Neuronal stem cell (in vitro differentiated cells): ENCODE data around the gene TADA1.
"Not testable (repeated sequence)": the region's sequence is repeated elsewhere in the genome, so short reads cannot be mapped to it uniquely, and the experiment has no call there.

Experiments used
- DNase-seq: peaks from one replicate; pipeline ENCODE4 v3.0.0-alpha.2; 2013; ENCODE audit warnings: low spot score
- H2AFZ ChIP-seq: one replicate; pipeline ENCODE4 v1.6.1; 2013; ENCODE audit warnings: mild to moderate bottlenecking, low read length, inconsistent platforms
- H2AK5ac ChIP-seq: 2 replicates; pipeline ENCODE4 v1.6.1; 2013; ENCODE audit warnings: low read depth, mild to moderate bottlenecking, inconsistent platforms, low read length, moderate library complexity, mixed read lengths
- H2BK120ac ChIP-seq: 2 replicates; pipeline ENCODE4 v1.6.1; 2013; ENCODE audit warnings: low read depth, mild to moderate bottlenecking, inconsistent platforms, low read length, moderate library complexity, mixed read lengths
- H2BK12ac ChIP-seq: one replicate; pipeline ENCODE4 v1.6.1; 2013; ENCODE audit warnings: low read length, inconsistent platforms
- H2BK15ac ChIP-seq: 2 replicates; pipeline ENCODE4 v1.6.1; 2013; ENCODE audit warnings: mild to moderate bottlenecking, low read length, inconsistent platforms, mixed read lengths
- H2BK5ac ChIP-seq: one replicate; pipeline ENCODE4 v1.6.1; 2013; ENCODE audit warnings: inconsistent platforms, mild to moderate bottlenecking, low read length, moderate library complexity
- H3K14ac ChIP-seq: one replicate; pipeline ENCODE4 v1.6.1; 2013; ENCODE audit warnings: low read length, inconsistent platforms
- H3K18ac ChIP-seq: 2 replicates; pipeline ENCODE4 v1.6.1; 2013; ENCODE audit warnings: low read length, inconsistent platforms
- H3K23ac ChIP-seq: 2 replicates; pipeline ENCODE4 v1.6.1; 2013; ENCODE audit warnings: low read depth, mild to moderate bottlenecking, mixed read lengths, low read length, inconsistent platforms; ENCODE audit not compliant: poor library complexity
- H3K27ac ChIP-seq: replicated peaks from 3 replicates; pipeline ENCODE4 v1.5.1; 2013; ENCODE audit warnings: low read length, inconsistent platforms
- H3K27me3 ChIP-seq, 3 experiments: 2 replicates each; pipeline ENCODE4 v1.6.1; 2013; ENCODE audit warnings: low read length in 3 of 3, mild to moderate bottlenecking in 2 of 3, inconsistent platforms in 1 of 3, low read depth in 1 of 3, mixed read lengths in 1 of 3, moderate library complexity in 1 of 3; ENCODE audit not compliant: control insufficient read depth in 3 of 3, insufficient read depth in 3 of 3
- H3K36me3 ChIP-seq, 2 donors: replicated peaks in 1 of 2; 2 replicates each; pipeline ENCODE4 v1.6.1; 2013; ENCODE audit warnings: low read length in 2 of 2; ENCODE audit not compliant: control insufficient read depth in 2 of 2, insufficient read depth in 2 of 2
- H3K4ac ChIP-seq: 2 replicates; pipeline ENCODE4 v1.6.1; 2013; ENCODE audit warnings: inconsistent platforms, mild to moderate bottlenecking, low read length, moderate library complexity
- H3K4me1 ChIP-seq, 2 donors: 1 replicate in 1 of 2; 2 replicates in 1 of 2; pipeline ENCODE4 v1.6.1; 2013; ENCODE audit warnings: low read length in 2 of 2, low read depth in 1 of 2; ENCODE audit not compliant: control insufficient read depth in 2 of 2, insufficient read depth in 1 of 2
- H3K4me2 ChIP-seq: one replicate; pipeline ENCODE4 v1.6.1; 2013; ENCODE audit warnings: mild to moderate bottlenecking, low read length, inconsistent platforms; ENCODE audit not compliant: insufficient read depth, poor library complexity, severe bottlenecking
- H3K4me3 ChIP-seq, 2 donors: 2 replicates each; pipeline ENCODE4 v1.5.1; 2013; ENCODE audit warnings: low read length in 2 of 2, mild to moderate bottlenecking in 2 of 2, inconsistent platforms in 1 of 2, moderate library complexity in 1 of 2
- H3K79me1 ChIP-seq: one replicate; pipeline ENCODE4 v1.6.1; 2013; ENCODE audit warnings: low read depth, mild to moderate bottlenecking, inconsistent platforms, low read length, moderate library complexity
- H3K9ac ChIP-seq: one replicate; pipeline ENCODE4 v1.6.1; 2013; ENCODE audit warnings: mild to moderate bottlenecking, low read depth, low read length, inconsistent platforms; ENCODE audit not compliant: poor library complexity
- H3K9me3 ChIP-seq, 2 donors: replicated peaks in 1 of 2; 2 replicates each; pipeline versions ENCODE3 to v1.6.1; 2013; ENCODE audit warnings: low read length in 2 of 2, mild to moderate bottlenecking in 2 of 2, inconsistent platforms in 1 of 2, low read depth in 1 of 2, mixed read lengths in 1 of 2, moderate library complexity in 1 of 2; ENCODE audit not compliant: control insufficient read depth in 2 of 2, insufficient read depth in 1 of 2
- H4K8ac ChIP-seq: one replicate; pipeline ENCODE4 v1.6.1; 2013; ENCODE audit warnings: low read depth, mild to moderate bottlenecking, inconsistent platforms, low read length, moderate library complexity
- H4K91ac ChIP-seq: one replicate; pipeline ENCODE4 v1.6.1; 2013; ENCODE audit warnings: low read length, low read depth, mild to moderate bottlenecking, inconsistent platforms; ENCODE audit not compliant: poor library complexity
- WGBS, 2 donors: extraction: QIAGEN DNeasy Blood & Tissue Kit; methylation state at CpG; one replicate each; pipeline ENCODE4 v1.1.7; 2013; ENCODE audit warnings: missing lambda C conversion rate in 2 of 2, mixed read lengths in 1 of 2; ENCODE audit not compliant: insufficient read length in 2 of 2, insufficient replicate concordance in 1 of 2; ENCODE audit errors: extremely low coverage in 2 of 2; 5-methylcytosine and 5-hydroxymethylcytosine counted together

TADA1 gene

GRCh38 chr1:166838766-166839599 lies 37.1 kb downstream of the TADA1 start, which contains the start of gene POGK:
Gene POGK (plus strand): TSS chr1:166839475. CDS start chr1:166840957, 1,482 bp downstream.
- Histone ChIP-seq H3K9me3 (no peaks in the 10 kb centered on the region), H2BK5ac (no peak within 1 kb of the TSS), H3K4me1 (peaks cover 7 to 16% of the 10 kb centered on the region in 2 donors), H3K23ac (peak within 1 kb of the TSS; percentile 97), H3K18ac (peak within 1 kb of the TSS; percentile 99), H2AK5ac (no peak within 1 kb of the TSS), H3K4me2 (peak within 1 kb of the TSS; percentile 78), H2AFZ (peak within 1 kb of the TSS; percentile 99), H3K27me3 (peaks cover 0 to 4% (median 0%) of the 10 kb centered on the region in 3 experiments), H3K4ac (no peak within 1 kb of the TSS), H3K9ac (peak within 1 kb of the TSS; percentile 94), H3K27ac (peak within 1 kb of the TSS; percentile 83), H2BK120ac (no peak within 1 kb of the TSS), H3K4me3 (peak within 1 kb of the TSS; percentile 77 to 91), H3K79me1 (peaks cover 3% of the 10 kb centered on the region), H2BK15ac (no peak within 1 kb of the TSS), H4K8ac (no peak within 1 kb of the TSS), H4K91ac (no peak within 1 kb of the TSS), H3K36me3 (peaks cover 27 to 38% of the 10 kb centered on the region in 2 donors), H3K14ac (peak within 1 kb of the TSS; percentile 97), H2BK12ac (no peak within 1 kb of the TSS)
- DNase-seq = peak; percentile 80
- no CpG with 5 or more reads among the region's 63 CpGs for WGBS, 2 donors

GRCh38 chr1:166836733-166837132 lies 39.3 kb downstream of the TADA1 start:
- Histone ChIP-seq H3K4ac (no peak overlapping the region), H3K14ac (no peak overlapping the region), H3K4me2 (no peak overlapping the region), H2BK12ac (no peak overlapping the region), H2BK120ac (no peak overlapping the region), H3K27me3 (peaks cover 0 to 22% (median 0%) of the 10 kb centered on the region in 3 experiments), H3K36me3 (peaks cover 8 to 16% of the 10 kb centered on the region in 2 donors), H3K9me3 (no peaks in the 10 kb centered on the region), H2AFZ (no peak overlapping the region), H3K4me3 (no peak overlapping the region), H3K27ac (no peak overlapping the region), H2AK5ac (no peak overlapping the region), H4K8ac (no peak overlapping the region), H3K18ac (no peak overlapping the region), H2BK5ac (no peak overlapping the region), H2BK15ac (no peak overlapping the region), H3K9ac (no peak overlapping the region), H3K4me1 (peaks cover 5 to 16% of the 10 kb centered on the region in 2 donors), H3K23ac (no peak overlapping the region), H4K91ac (no peak overlapping the region), H3K79me1 (no peaks in the 10 kb centered on the region)
- DNase-seq = no peak
- WGBS, 2 donors = no CpG with 5 or more reads among the region's 4 CpGs

- H2AK5ac ChIP-seq, H3K9me3 ChIP-seq, H3K23ac ChIP-seq, H3K14ac ChIP-seq, H3K9ac ChIP-seq, H3K4me1 ChIP-seq, H2BK15ac ChIP-seq, H3K4me2 ChIP-seq, H4K8ac ChIP-seq, H2BK12ac ChIP-seq, H2AFZ ChIP-seq, H4K91ac ChIP-seq, H3K36me3 ChIP-seq, H3K79me1 ChIP-seq, H2BK5ac ChIP-seq, H3K18ac ChIP-seq, H2BK120ac ChIP-seq, DNase-seq, H3K4me3 ChIP-seq, H3K4ac ChIP-seq, H3K27ac ChIP-seq: not testable (repeated sequence)
- peaks cover 0 to 22% (median 0%) of the 10 kb centered on the region in 3 experiments for H3K27me3 ChIP-seq
- WGBS, 2 donors = no CpG with 5 or more reads among the region's 1 CpG
These were observed 46.3 kb downstream of the TADA1 start for GRCh38 chr1:166829762-166830161.

- H3K4me3 ChIP-seq = no peak overlapping the region
- peaks cover 0 to 5% of the 10 kb centered on the region in 2 donors for H3K9me3 ChIP-seq
- H3K36me3 ChIP-seq = no peaks in the 10 kb centered on the region
- no peak overlapping the region for H2AFZ ChIP-seq
- H4K8ac ChIP-seq = no peak overlapping the region
- no peak overlapping the region for H2BK15ac ChIP-seq
- H3K23ac ChIP-seq = no peak overlapping the region
- no peak overlapping the region for H3K4me2 ChIP-seq
- H3K14ac ChIP-seq = no peak overlapping the region
- no peak overlapping the region for H3K9ac ChIP-seq
- no peak overlapping the region for H3K18ac ChIP-seq
- no peak overlapping the region for H3K27ac ChIP-seq
- H4K91ac ChIP-seq = no peak overlapping the region
- H2BK12ac ChIP-seq = no peak overlapping the region
- H3K27me3 ChIP-seq = peaks cover 0 to 5% (median 0%) of the 10 kb centered on the region in 3 experiments
- H2BK120ac ChIP-seq = no peak overlapping the region
- no peak for DNase-seq
- H2AK5ac ChIP-seq = no peak overlapping the region
- H3K79me1 ChIP-seq = no peaks in the 10 kb centered on the region
- H2BK5ac ChIP-seq = no peak overlapping the region
- H3K4me1 ChIP-seq = no peaks in the 10 kb centered on the region
- H3K4ac ChIP-seq = no peak overlapping the region
These were observed 48.6 kb downstream of the TADA1 start for GRCh38 chr1:166827426-166827825.
